Gastrocnemius medialis (tissue), 4 donors: ENCODE data around the gene ESPL1.

Source experiments
- CTCF ChIP-seq, 5 experiments: fragments of 450-650 bp in 3 of 5; fragments of 200-600 bp in 2 of 5; sonication (generic) in 2 of 5; IDR thresholded peaks in 4 of 5; conservative IDR thresholded peaks in 1 of 5; 1 replicate in 4 of 5; 2 replicates in 1 of 5; pipeline ENCODE4 v1.5.1; 2016 to 2019; ENCODE audit warnings: antibody characterized with exemption in 5 of 5, mild to moderate bottlenecking in 3 of 5, moderate library complexity in 3 of 5
- POLR2A ChIP-seq, 2 donors: fragments of 450-650 bp; IDR thresholded peaks; one replicate each; pipeline ENCODE4 v1.6.1; 2017; ENCODE audit warnings: antibody characterized with exemption in 2 of 2, mild to moderate bottlenecking in 2 of 2, moderate library complexity in 2 of 2

DNA sequence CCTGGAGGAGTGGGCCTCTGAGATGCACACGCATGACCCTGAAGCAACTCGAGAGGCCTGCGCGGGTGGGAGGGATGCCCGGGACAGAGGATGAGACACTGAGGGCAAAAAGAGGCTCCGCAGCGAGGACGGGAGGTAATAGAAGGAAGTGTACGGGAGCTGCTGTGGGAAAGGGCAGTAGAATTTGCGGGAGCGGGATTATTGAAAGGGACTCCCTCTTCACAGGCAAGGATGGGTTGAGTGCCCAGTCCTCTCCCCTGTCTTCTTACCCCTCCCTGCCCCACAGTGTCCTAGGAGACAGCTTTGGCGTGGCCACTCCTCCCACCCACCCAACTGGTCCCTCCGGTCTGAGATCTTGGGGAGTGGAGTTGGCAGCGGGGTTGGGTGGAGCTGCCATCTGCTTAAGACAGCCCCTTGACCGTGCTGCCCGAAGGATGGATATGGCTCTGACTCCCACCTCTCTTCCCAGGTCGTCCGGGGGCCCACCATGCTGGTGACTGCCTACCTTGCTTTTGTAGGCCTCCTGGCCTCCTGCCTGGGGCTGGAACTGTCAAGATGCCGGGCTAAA lies 15.7 kb upstream of the ESPL1 start:
- TF ChIP-seq CTCF (IDR thresholded peaks at IDR 0.05 in 4 of 5, conservative IDR thresholded peaks at IDR 0.05 in 1 of 5) = peak in 1 of 5 experiments; percentile 42
- no peak for TF ChIP-seq POLR2A (IDR thresholded peaks at IDR 0.05)
